DOHH2 (cell line): ENCODE results near the gene IZUMO1R.

Source experiments
- H3F3A ChIP-seq: fragments of 200-600 bp; sonication (generic), shearing (Covaris generic); 2 replicates; pipeline ENCODE4 v1.6.0; 2016; ENCODE audit warnings: antibody characterized with exemption, mild to moderate bottlenecking; ENCODE audit not compliant: control insufficient read depth, insufficient read depth
- H3K27ac ChIP-seq: fragments of 200-600 bp; sonication (generic); 2 replicates; pipeline ENCODE4 v1.5.1; 2014; ENCODE audit warnings: low read depth, mild to moderate bottlenecking, low read length, moderate library complexity
- H3K27me3 ChIP-seq: fragments of 200-600 bp; sonication (generic); 2 replicates; pipeline ENCODE4 v1.6.1; 2014; ENCODE audit warnings: mild to moderate bottlenecking, low read length, mixed read lengths; ENCODE audit not compliant: control insufficient read depth
- H3K36me3 ChIP-seq: fragments of 200-600 bp; sonication (generic); 2 replicates; pipeline ENCODE4 v1.6.1; 2014; ENCODE audit warnings: mild to moderate bottlenecking, low read length, moderate library complexity, mixed read lengths; ENCODE audit not compliant: control insufficient read depth
- H3K4me1 ChIP-seq: fragments of 200-600 bp; sonication (generic); 2 replicates; pipeline ENCODE4 v1.6.1; 2014; ENCODE audit warnings: mild to moderate bottlenecking, low read length, mixed read lengths; ENCODE audit not compliant: control insufficient read depth
- H3K4me2 ChIP-seq: fragments of 200-600 bp; sonication (generic); 2 replicates; pipeline ENCODE4 v1.6.0; 2014; ENCODE audit warnings: mild to moderate bottlenecking, low read length, moderate library complexity
- H3K4me3 ChIP-seq: fragments of 200-600 bp; sonication (generic); 2 replicates; pipeline ENCODE4 v1.5.1; 2014; ENCODE audit warnings: mild to moderate bottlenecking, low read length, mixed read lengths
- H3K79me2 ChIP-seq: fragments of 200-600 bp; sonication (generic); 2 replicates; pipeline ENCODE4 v1.6.1; 2014; ENCODE audit warnings: mild to moderate bottlenecking, low read length, mixed read lengths; ENCODE audit not compliant: control insufficient read depth
- H3K9me2 ChIP-seq: fragments of 200-600 bp; sonication (generic); replicated peaks from 2 replicates; pipeline ENCODE4 v1.6.1; 2014; ENCODE audit warnings: mild to moderate bottlenecking, low read length, mixed read lengths; ENCODE audit not compliant: control insufficient read depth
- H3K9me3 ChIP-seq: fragments of 200-600 bp; sonication (generic); 2 replicates; pipeline ENCODE4 v1.6.1; 2014; ENCODE audit warnings: antibody characterized with exemption, low read length, mixed read lengths; ENCODE audit not compliant: control insufficient read depth, insufficient read depth
- H4K20me1 ChIP-seq: fragments of 200-600 bp; sonication (generic); 2 replicates; pipeline ENCODE4 v1.6.0; 2014; ENCODE audit warnings: low read depth, mild to moderate bottlenecking, antibody characterized with exemption, low read length, moderate library complexity; ENCODE audit not compliant: control insufficient read depth, insufficient read depth
- EZH2phosphoT487 ChIP-seq: fragments of 200-600 bp; sonication (generic); IDR thresholded peaks from 2 replicates; pipeline ENCODE4 v1.6.1; 2017; ENCODE audit warnings: borderline replicate concordance, mild to moderate bottlenecking, antibody characterized with exemption, low read length, moderate library complexity, mixed read lengths
- TF ChIP-seq, protein P1 (sequence below): fragments of 200-600 bp; sonication (generic); IDR thresholded peaks from one replicate; pipeline ENCODE4 v1.5.1; 2014; ENCODE audit warnings: antibody characterized with exemption, mild to moderate bottlenecking, low read depth, low read length; ENCODE audit not compliant: poor library complexity, severe bottlenecking

IZUMO1R gene

GRCh38 chr11:94310191-94310875 lies 6.0 kb downstream of the IZUMO1R start:
- H3K9me3 ChIP-seq = no peaks in the 10 kb centered on the region
- no peak overlapping the region for H3K27ac ChIP-seq

GRCh38 chr11:94312339-94312738 lies 8.0 kb downstream of the IZUMO1R start:
- Histone ChIP-seq H3K9me3 (no peaks in the 10 kb centered on the region), H3K36me3 (no peaks in the 10 kb centered on the region), H3K4me1 (no peaks in the 10 kb centered on the region), H3K4me2 (no peak overlapping the region), H3K79me2 (no peaks in the 10 kb centered on the region), H3K27me3 (no peaks in the 10 kb centered on the region), H4K20me1 (no peaks in the 10 kb centered on the region), H3K4me3 (no peak overlapping the region), H3K9me2 (no peaks in the 10 kb centered on the region), H3K27ac (no peak overlapping the region), H3F3A (no peaks in the 10 kb centered on the region)
- TF ChIP-seq EZH2phosphoT487 = no peak
- TF ChIP-seq, protein P1, sequence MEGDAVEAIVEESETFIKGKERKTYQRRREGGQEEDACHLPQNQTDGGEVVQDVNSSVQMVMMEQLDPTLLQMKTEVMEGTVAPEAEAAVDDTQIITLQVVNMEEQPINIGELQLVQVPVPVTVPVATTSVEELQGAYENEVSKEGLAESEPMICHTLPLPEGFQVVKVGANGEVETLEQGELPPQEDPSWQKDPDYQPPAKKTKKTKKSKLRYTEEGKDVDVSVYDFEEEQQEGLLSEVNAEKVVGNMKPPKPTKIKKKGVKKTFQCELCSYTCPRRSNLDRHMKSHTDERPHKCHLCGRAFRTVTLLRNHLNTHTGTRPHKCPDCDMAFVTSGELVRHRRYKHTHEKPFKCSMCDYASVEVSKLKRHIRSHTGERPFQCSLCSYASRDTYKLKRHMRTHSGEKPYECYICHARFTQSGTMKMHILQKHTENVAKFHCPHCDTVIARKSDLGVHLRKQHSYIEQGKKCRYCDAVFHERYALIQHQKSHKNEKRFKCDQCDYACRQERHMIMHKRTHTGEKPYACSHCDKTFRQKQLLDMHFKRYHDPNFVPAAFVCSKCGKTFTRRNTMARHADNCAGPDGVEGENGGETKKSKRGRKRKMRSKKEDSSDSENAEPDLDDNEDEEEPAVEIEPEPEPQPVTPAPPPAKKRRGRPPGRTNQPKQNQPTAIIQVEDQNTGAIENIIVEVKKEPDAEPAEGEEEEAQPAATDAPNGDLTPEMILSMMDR = no peak

More at GRCh38 chr11:94310191-94310875, 6.0 kb downstream of the IZUMO1R start:
- H3K4me1 ChIP-seq = no peaks in the 10 kb centered on the region
- H4K20me1 ChIP-seq = no peaks in the 10 kb centered on the region
- no peak overlapping the region for H3K4me2 ChIP-seq
- no peaks in the 10 kb centered on the region for H3K79me2 ChIP-seq
- H3K27me3 ChIP-seq = no peaks in the 10 kb centered on the region
- no peaks in the 10 kb centered on the region for H3K36me3 ChIP-seq
- no peaks in the 10 kb centered on the region for H3K9me2 ChIP-seq
- H3F3A ChIP-seq = no peaks in the 10 kb centered on the region
- no peak overlapping the region for H3K4me3 ChIP-seq
- TF ChIP-seq, protein P1 = no peak
- no peak for TF ChIP-seq EZH2phosphoT487

GRCh38 chr11:94314064-94314463 lies 9.7 kb downstream of the IZUMO1R start:
- Histone ChIP-seq H3F3A (no peaks in the 10 kb centered on the region), H3K4me2 (no peak overlapping the region), H3K36me3 (no peaks in the 10 kb centered on the region), H3K79me2 (no peaks in the 10 kb centered on the region), H3K27me3 (no peaks in the 10 kb centered on the region), H3K9me2 (no peaks in the 10 kb centered on the region), H3K27ac (no peak overlapping the region), H3K4me1 (no peaks in the 10 kb centered on the region), H3K4me3 (no peak overlapping the region), H3K9me3 (no peaks in the 10 kb centered on the region), H4K20me1 (no peaks in the 10 kb centered on the region)
- no peak for TF ChIP-seq EZH2phosphoT487
- TF ChIP-seq, protein P1 = no peak
